A172 (cell line): ENCODE results near the gene PDPK1. TPM values are rescaled to one million over a fixed set of nuclear protein-coding genes. Genes with fewer than 3 reads are reported as not detected.
A peak's percentile ranks its signal among the peaks of the same experiment; 100 is the strongest.
"Not testable (repeated sequence)": the region's sequence is repeated elsewhere in the genome, so short reads cannot be mapped to it uniquely, and the experiment has no call there.

ENCODE experiments used
- DNase-seq: peaks from one replicate; pipeline ENCODE4 v3.0.0-alpha.2; 2015; ENCODE audit warnings: low spot score
- total RNA-seq: library from RNA; depleted of rRNA; stranded (reverse); fragments of >200 nt; shearing (Covaris generic); gene quantifications from 2 replicates; pipeline ENCODE4 v1.2.3, GENCODE V29; 2014

The PDPK1 gene
- total RNA-seq, 1 experiment from 2014 or later, result 21.1 TPM

- DNase-seq, result no peak
These were observed 50.2 kb downstream of the PDPK1 start for GRCh38 chr16:2587891-2588565.

GRCh38 chr16:2591476-2592240 lies 53.8 kb downstream of the PDPK1 start:
- no peak for DNase-seq

GRCh38 chr16:2592786-2593185 lies 55.0 kb downstream of the PDPK1 start:
- DNase-seq, result no peak

GRCh38 chr16:2595393-2596205 lies 57.8 kb downstream of the PDPK1 start:
- no peak for DNase-seq

GRCh38 chr16:2596747-2597559 lies 59.1 kb downstream of the PDPK1 start:
- no peak for DNase-seq

GRCh38 chr16:2597560-2597902 lies 59.7 kb downstream of the PDPK1 start:
- no peak for DNase-seq

- DNase-seq, result no peak
These were observed 60.4 kb downstream of the PDPK1 start for GRCh38 chr16:2598133-2598641.

- no peak for DNase-seq
These were observed 60.9 kb downstream of the PDPK1 start for GRCh38 chr16:2598723-2599122.

GRCh38 chr16:2599165-2599564 lies 61.3 kb downstream of the PDPK1 start:
- DNase-seq, result not testable (repeated sequence)

- DNase-seq, result not testable (repeated sequence)
These were observed 62.0 kb downstream of the PDPK1 start for GRCh38 chr16:2599785-2600184.

- not testable (repeated sequence) for DNase-seq
These were observed 63.6 kb downstream of the PDPK1 start for GRCh38 chr16:2601301-2602025.

GRCh38 chr16:2602175-2602574 lies 64.4 kb downstream of the PDPK1 start:
- not testable (repeated sequence) for DNase-seq

- peak; percentile 96 for DNase-seq
These were observed 65.6 kb downstream of the PDPK1 start for GRCh38 chr16:2603165-2604015.

GRCh38 chr16:2604016-2604369 lies 66.2 kb downstream of the PDPK1 start:
- DNase-seq, result peak; percentile 11

- not testable (repeated sequence) for DNase-seq
These were observed 69.0 kb downstream of the PDPK1 start for GRCh38 chr16:2606820-2607219.

GRCh38 chr16:2609345-2609744 lies 71.5 kb downstream of the PDPK1 start:
- DNase-seq, result not testable (repeated sequence)

GRCh38 chr16:2609827-2610470 lies 72.1 kb downstream of the PDPK1 start:
- DNase-seq, result no peak

- DNase-seq, result no peak
These were observed 73.1 kb downstream of the PDPK1 start for GRCh38 chr16:2610781-2611498.

- no peak for DNase-seq
These were observed 73.7 kb downstream of the PDPK1 start for GRCh38 chr16:2611499-2611862.
